PC-3 (cell line): ENCODE results near the gene TERF2IP. TPM values are rescaled to one million over a fixed set of nuclear protein-coding genes. Genes with fewer than 3 reads are reported as not detected.

Experiments
- ATAC-seq: fragments of 200-7000 bp; cut with Tn5 transposase; 2 replicates; pipeline ENCODE4 v1.9.1; 2020; ENCODE audit warnings: mild to moderate bottlenecking, moderate library complexity
- BruUV-seq: library from RNA; stranded (reverse); fragments of 400-500 nt; replicated peaks from 2 replicates; lab custom pipeline; 2021; lab: Mats Ljungman, UMichigan
- CTCF ChIA-PET: fragments of 300-600 bp; sonication (Branson Sonifier 250); formaldehyde crosslinking; loops from one replicate; lab custom pipeline; 2022; ENCODE audit warnings: antibody characterized with exemption; lab: Charles Lee
- POLR2A ChIA-PET: fragments of 300-600 bp; sonication (Branson Sonifier 250); formaldehyde crosslinking; loops from one replicate; lab custom pipeline; 2022; ENCODE audit warnings: antibody characterized with exemption; ENCODE audit not compliant: unreplicated experiment; lab: Charles Lee
- DNase-seq: peaks from one replicate; pipeline ENCODE4 v3.0.0-alpha.2; 2015
- H2AFZ ChIP-seq: fragments of 300-600 bp; sonication (generic); 2 replicates; pipeline ENCODE4 v1.6.0; 2016; ENCODE audit warnings: antibody characterized with exemption, low read length
- H3F3A ChIP-seq: fragments of 300-600 bp; sonication (generic); one replicate; pipeline ENCODE4 v1.6.0; 2017; ENCODE audit warnings: antibody characterized with exemption, low read length, control low read depth, mild to moderate bottlenecking; ENCODE audit not compliant: unreplicated experiment
- H3K27ac ChIP-seq: fragments of 300-600 bp; sonication (generic); 2 replicates; pipeline ENCODE4 v1.5.1; 2016; ENCODE audit warnings: mild to moderate bottlenecking, low read length
- H3K27me3 ChIP-seq: fragments of 300-600 bp; sonication (generic); 2 replicates; pipeline ENCODE4 v1.6.1; 2016; ENCODE audit warnings: low read length, mixed read lengths
- H3K36me3 ChIP-seq: fragments of 300-600 bp; sonication (generic); 2 replicates; pipeline ENCODE4 v1.6.1; 2016; ENCODE audit warnings: low read depth, mixed run types, low read length, mixed read lengths
- H3K4me1 ChIP-seq: fragments of 300-600 bp; sonication (generic); 2 replicates; pipeline ENCODE4 v1.5.1; 2016; ENCODE audit warnings: low read length; ENCODE audit not compliant: insufficient read depth
- H3K4me2 ChIP-seq: fragments of 300-600 bp; sonication (generic); 2 replicates; pipeline ENCODE4 v1.6.0; 2016; ENCODE audit warnings: low read length
- H3K4me3 ChIP-seq: fragments of 300-600 bp; sonication (generic); 2 replicates; pipeline ENCODE4 v1.5.1; 2016; ENCODE audit warnings: mild to moderate bottlenecking, low read length, mixed read lengths
- H3K79me2 ChIP-seq: fragments of 300-600 bp; sonication (generic); 2 replicates; pipeline ENCODE4 v1.6.1; 2017; ENCODE audit warnings: low read length, mixed read lengths
- H3K9ac ChIP-seq: fragments of 300-600 bp; sonication (generic); 2 replicates; pipeline ENCODE4 v1.6.0; 2016; ENCODE audit warnings: mild to moderate bottlenecking, low read length
- H3K9me2 ChIP-seq: fragments of 300-600 bp; sonication (generic); replicated peaks from 2 replicates; pipeline ENCODE4 v1.6.1; 2016; ENCODE audit warnings: mixed run types, low read length, mixed read lengths
- H3K9me3 ChIP-seq: fragments of 300-600 bp; sonication (generic); 2 replicates; pipeline ENCODE4 v1.6.1; 2016; ENCODE audit warnings: low read length, mixed read lengths
- H4K20me1 ChIP-seq: fragments of 300-600 bp; sonication (generic); 2 replicates; pipeline ENCODE4 v1.6.1; 2016; ENCODE audit warnings: low read length, mixed read lengths
- CTCF ChIP-seq: fragments of 300-600 bp; sonication (generic); conservative IDR thresholded peaks from 2 replicates; pipeline ENCODE4 v1.5.1; 2017; ENCODE audit warnings: antibody characterized with exemption, low read depth, mild to moderate bottlenecking, low read length
- EZH2 ChIP-seq: fragments of 300-600 bp; sonication (generic); IDR thresholded peaks from one replicate; pipeline ENCODE4 v1.6.1; 2017; ENCODE audit warnings: antibody characterized with exemption, mild to moderate bottlenecking, low read length; ENCODE audit not compliant: unreplicated experiment
- EZH2phosphoT487 ChIP-seq: fragments of 300-600 bp; sonication (generic); IDR thresholded peaks from 2 replicates; pipeline ENCODE4 v1.6.1; 2018; ENCODE audit warnings: mild to moderate bottlenecking, antibody characterized with exemption, low read length, borderline replicate concordance
- intact Hi-C: fragments of 100-400 bp; cut with micrococcal nuclease; formaldehyde crosslinking; loops from 2 replicates; pipeline ENCODE4 v1.9.0; 2023
- total RNA-seq: library from RNA; depleted of rRNA; stranded (reverse); fragments of >200 nt; gene quantifications from 2 replicates; pipeline ENCODE4 v1.2.3, GENCODE V29; 2014

TERF2IP gene
- total RNA-seq, 1 experiment from 2014 or later, result 25.7 TPM

GRCh38 chr16:75679366-75679765 is 31.8 kb downstream of the TERF2IP start:
- no peaks in the 10 kb centered on the region for H3K79me2 ChIP-seq
- H3K27ac ChIP-seq, result no peak overlapping the region
- H3F3A ChIP-seq, result no peaks in the 10 kb centered on the region
- intact Hi-C loops, result no loop called here
- H3K4me1 ChIP-seq, result no peaks in the 10 kb centered on the region
- no peaks in the 10 kb centered on the region for H3K9me2 ChIP-seq
- no peak for ATAC-seq
- POLR2A ChIA-PET, result no interaction called here
- no peak overlapping the region for H3K4me2 ChIP-seq
- no peak for TF ChIP-seq CTCF
- no peaks in the 10 kb centered on the region for H3K9me3 ChIP-seq
- no peaks in the 10 kb centered on the region for H3K36me3 ChIP-seq
- no TSS peak for BruUV-seq
- DNase-seq, result no peak
- H3K9ac ChIP-seq, result no peak overlapping the region
- no peaks in the 10 kb centered on the region for H3K27me3 ChIP-seq
- no peaks in the 10 kb centered on the region for H4K20me1 ChIP-seq
- CTCF ChIA-PET, result no interaction called here
- H2AFZ ChIP-seq, result no peak overlapping the region
- H3K4me3 ChIP-seq, result no peak overlapping the region

DNA sequence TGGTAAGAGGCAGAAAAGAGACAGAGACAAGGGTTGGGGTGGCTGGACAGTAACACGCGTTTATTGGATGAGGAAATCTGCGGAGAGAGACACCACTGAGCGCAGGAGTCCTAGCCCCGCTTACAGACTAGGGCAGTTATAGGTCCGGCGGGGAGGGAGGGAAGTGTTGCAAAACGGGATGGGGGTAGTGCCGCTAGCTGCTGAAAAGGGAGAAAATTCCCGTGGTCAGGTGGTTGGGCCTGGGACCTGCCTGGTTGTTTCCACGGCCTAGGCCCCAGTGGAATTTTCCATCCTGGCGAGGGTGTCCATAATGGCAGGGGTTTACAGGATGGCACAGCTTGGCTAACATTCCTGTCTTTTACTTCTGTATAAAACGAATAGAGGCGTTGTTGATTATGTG is 34.7 kb downstream of the TERF2IP start:
- no TSS peak for BruUV-seq
- Histone ChIP-seq H3K4me3 (no peak overlapping the region), H3K79me2 (no peaks in the 10 kb centered on the region), H3K4me1 (no peaks in the 10 kb centered on the region), H4K20me1 (no peaks in the 10 kb centered on the region), H3K27ac (no peak overlapping the region), H3K9ac (no peak overlapping the region), H3K9me2 (no peaks in the 10 kb centered on the region), H3K27me3 (no peaks in the 10 kb centered on the region), H2AFZ (no peak overlapping the region), H3F3A (no peaks in the 10 kb centered on the region), H3K9me3 (no peaks in the 10 kb centered on the region), H3K36me3 (no peaks in the 10 kb centered on the region), H3K4me2 (no peak overlapping the region)
- ChIA-PET CTCF (no interaction called here), POLR2A (no interaction called here)
- ATAC-seq (no peak), DNase-seq (no peak)
- TF ChIP-seq EZH2 (no peak), EZH2phosphoT487 (no peak), CTCF (no peak)
- intact Hi-C loops, result no loop called here

DNA sequence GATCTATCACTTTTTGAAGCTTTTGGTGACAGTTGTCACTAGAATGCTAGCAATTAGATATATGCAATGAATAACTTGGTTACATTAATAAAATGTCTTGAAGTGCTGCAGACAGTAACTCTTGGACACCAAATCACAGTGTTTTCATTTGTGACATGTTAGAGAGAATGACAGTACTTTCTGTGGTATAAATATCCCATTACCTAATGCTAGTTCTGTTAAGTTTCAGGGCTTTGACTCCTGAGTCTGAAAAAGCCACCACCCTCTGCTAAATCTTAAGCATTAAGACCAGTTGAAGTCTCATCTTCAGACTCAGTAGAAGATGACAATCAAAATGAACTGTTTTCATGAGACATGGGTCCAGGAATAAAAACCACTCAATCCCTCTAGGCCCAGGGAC is 39.8 kb downstream of the TERF2IP start:
- BruUV-seq, result no TSS peak
- intact Hi-C loops, result no loop called here
- CTCF ChIA-PET, result no interaction called here
- Histone ChIP-seq H3K27ac (no peak overlapping the region), H3K36me3 (no peaks in the 10 kb centered on the region), H2AFZ (no peak overlapping the region), H4K20me1 (no peaks in the 10 kb centered on the region), H3K9me3 (no peaks in the 10 kb centered on the region), H3F3A (no peaks in the 10 kb centered on the region), H3K79me2 (no peaks in the 10 kb centered on the region), H3K4me1 (no peaks in the 10 kb centered on the region), H3K9ac (no peak overlapping the region), H3K4me2 (no peak overlapping the region), H3K27me3 (no peaks in the 10 kb centered on the region), H3K9me2 (no peaks in the 10 kb centered on the region), H3K4me3 (no peak overlapping the region)
- TF ChIP-seq EZH2 (no peak), EZH2phosphoT487 (no peak), CTCF (no peak)
- POLR2A ChIA-PET, result no interaction called here
- no peak for DNase-seq
- no peak for ATAC-seq
